Activated CD4-positive, alpha-beta T cell treated with anti-CD3 and anti-CD28 coated beads, Interleukin-2, amount 10 ng/mL, durations not matched to agents 24 days and 14 days (primary cell): Measurements from ENCODE around the gene SLAMF8. TPM values are rescaled to one million over a fixed set of nuclear protein-coding genes. Genes with fewer than 3 reads are reported as not detected.
A peak's percentile ranks its signal among the peaks of the same experiment; 100 is the strongest.

Experiments used
- DNase-seq: peaks from one replicate; pipeline ENCODE4 v3.0.0; 2022
- H3K27ac Mint-ChIP-seq: one replicate; pipeline ENCODE4 v1.8.0; 2022; ENCODE audit warnings: mild to moderate bottlenecking, mixed read lengths
- H3K27me3 Mint-ChIP-seq: one replicate; pipeline ENCODE4 v1.8.0; 2022; ENCODE audit warnings: mixed read lengths
- H3K36me3 Mint-ChIP-seq: one replicate; pipeline ENCODE4 v1.8.0; 2022; ENCODE audit warnings: low read depth, mild to moderate bottlenecking, mixed read lengths
- H3K4me1 Mint-ChIP-seq: one replicate; pipeline ENCODE4 v1.8.0; 2021; ENCODE audit warnings: mixed read lengths
- H3K4me3 Mint-ChIP-seq: one replicate; pipeline ENCODE4 v1.8.0; 2022; ENCODE audit warnings: mild to moderate bottlenecking, moderate library complexity, mixed read lengths
- H3K9me3 Mint-ChIP-seq: one replicate; pipeline ENCODE4 v1.8.0; 2021; ENCODE audit warnings: mixed read lengths
- intact Hi-C: fragments of 100-400 bp; cut with micrococcal nuclease; formaldehyde crosslinking; loops from one replicate; pipeline ENCODE4 v1.15.1; 2023
- total RNA-seq: library from RNA; stranded (reverse); gene quantifications from 2 replicates; pipeline ENCODE4 v1.2.3, GENCODE V29; 2022

The SLAMF8 gene
- total RNA-seq, result 1.1 and 1.2 TPM in 2 replicates

GRCh38 chr1:159826441-159827101 is at the start of gene SLAMF8:
TSS of gene SLAMF8 (plus strand) at chr1:159826873. CDS start at chr1:159826899, 26 bp downstream.
- intact Hi-C loops, result no loop called here
- H3K9me3 Mint-ChIP-seq, result peaks cover 3% of the 10 kb centered on the region
- H3K27ac Mint-ChIP-seq, result peak within 1 kb of the TSS; percentile 78
- DNase-seq, result peak; percentile 88
- H3K4me3 Mint-ChIP-seq, result peak within 1 kb of the TSS; percentile 64
- H3K36me3 Mint-ChIP-seq, result no peaks in the 10 kb centered on the region
- peaks cover 51% of the 10 kb centered on the region for H3K4me1 Mint-ChIP-seq
- H3K27me3 Mint-ChIP-seq, result peaks cover 32% of the 10 kb centered on the region

DNA sequence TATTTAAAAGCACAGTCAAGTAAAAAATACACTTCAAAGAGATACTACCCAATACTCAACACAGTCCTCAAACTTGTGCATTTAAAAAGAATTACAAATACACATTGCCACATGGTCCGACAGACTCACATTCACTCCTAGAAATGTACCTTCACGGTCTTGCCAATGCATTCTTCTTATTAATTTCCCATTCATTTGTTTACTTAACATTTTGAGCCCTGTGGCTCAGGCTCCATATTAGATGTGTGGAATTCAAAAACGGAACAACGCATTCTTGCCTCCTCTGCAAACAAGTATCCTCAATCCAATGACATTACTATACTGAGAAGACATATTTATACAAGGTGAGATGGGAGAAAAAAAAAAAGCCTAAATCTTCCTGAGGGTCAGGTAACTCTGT is 48.4 kb upstream of the SLAMF8 start:
- intact Hi-C loops, result no loop called here
- no peak for DNase-seq
- no peaks in the 10 kb centered on the region for H3K9me3 Mint-ChIP-seq
- no peak overlapping the region for H3K27ac Mint-ChIP-seq
- H3K36me3 Mint-ChIP-seq, result no peaks in the 10 kb centered on the region
- peaks cover 7% of the 10 kb centered on the region for H3K4me1 Mint-ChIP-seq
- H3K27me3 Mint-ChIP-seq, result peaks cover 24% of the 10 kb centered on the region
- no peak overlapping the region for H3K4me3 Mint-ChIP-seq

- no peak for DNase-seq
- Mint-ChIP-seq H3K4me3 (peak overlapping the region; percentile 39), H3K27ac (peak overlapping the region; percentile 17), H3K4me1 (peaks cover 7% of the 10 kb centered on the region), H3K27me3 (peaks cover 24% of the 10 kb centered on the region), H3K9me3 (no peaks in the 10 kb centered on the region), H3K36me3 (no peaks in the 10 kb centered on the region)
- intact Hi-C loops, result no loop called here
Measured at GRCh38 chr1:159779403-159779851, 47.2 kb upstream of the SLAMF8 start.

GRCh38 chr1:159780583-159781582 is 45.8 kb upstream of the SLAMF8 start, which contains the start of gene DUSP23:
TSS of gene DUSP23 (plus strand) at chr1:159780962. CDS start at chr1:159781101, 139 bp downstream.
- Mint-ChIP-seq H3K27ac (peak within 1 kb of the TSS; percentile 30), H3K36me3 (no peaks in the 10 kb centered on the region), H3K4me1 (peaks cover 7% of the 10 kb centered on the region), H3K27me3 (peaks cover 19% of the 10 kb centered on the region), H3K9me3 (no peaks in the 10 kb centered on the region), H3K4me3 (peak within 1 kb of the TSS; percentile 80)
- intact Hi-C loops, result loop anchor here (1.0 to 5.0 kb wide), 5 partner anchors 110 to 321 kb away; partner anchors contain the start of gene PIGM
- DNase-seq, result peak; percentile 99

- intact Hi-C loops, result loop anchor here (5.0 kb wide), 2 partner anchors 225 to 320 kb away; no protein-coding TSS in a partner anchor
- Mint-ChIP-seq H3K36me3 (no peaks in the 10 kb centered on the region), H3K9me3 (no peaks in the 10 kb centered on the region), H3K4me3 (peak overlapping the region; percentile 80), H3K27ac (no peak overlapping the region), H3K27me3 (peaks cover 21% of the 10 kb centered on the region), H3K4me1 (peaks cover 7% of the 10 kb centered on the region)
- no peak for DNase-seq
Measured at GRCh38 chr1:159781992-159782391, 44.7 kb upstream of the SLAMF8 start.

GRCh38 chr1:159783724-159784123 is 42.9 kb upstream of the SLAMF8 start:
- no peak overlapping the region for H3K4me3 Mint-ChIP-seq
- peaks cover 12% of the 10 kb centered on the region for H3K27me3 Mint-ChIP-seq
- H3K4me1 Mint-ChIP-seq, result peaks cover 7% of the 10 kb centered on the region
- H3K9me3 Mint-ChIP-seq, result no peaks in the 10 kb centered on the region
- DNase-seq, result no peak
- intact Hi-C loops, result loop anchor here (5.0 kb wide), 2 partner anchors 224 to 319 kb away; no protein-coding TSS in a partner anchor
- no peak overlapping the region for H3K27ac Mint-ChIP-seq
- no peaks in the 10 kb centered on the region for H3K36me3 Mint-ChIP-seq

DNA sequence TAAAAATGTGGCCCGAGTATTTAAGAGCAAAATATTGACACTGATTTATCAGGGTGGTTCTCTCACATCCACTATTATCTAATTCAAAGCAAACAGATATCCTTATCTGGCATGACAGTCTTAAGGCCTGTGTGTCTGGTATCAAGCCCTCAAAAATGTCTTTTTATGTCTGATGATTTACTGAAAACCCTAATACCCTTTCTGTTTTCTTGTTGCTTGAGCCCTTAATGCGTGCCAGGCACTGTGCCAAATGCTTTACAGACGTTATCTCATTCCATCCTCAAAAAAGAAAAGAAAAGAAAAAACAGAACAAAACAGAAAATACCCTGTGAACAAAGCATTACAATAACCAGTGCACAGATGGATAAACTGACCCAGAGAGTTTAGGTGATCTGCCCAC is 40.2 kb upstream of the SLAMF8 start:
- Mint-ChIP-seq H3K4me3 (no peak overlapping the region), H3K27me3 (peaks cover 12% of the 10 kb centered on the region), H3K9me3 (no peaks in the 10 kb centered on the region), H3K4me1 (peaks cover under 1% of the 10 kb centered on the region), H3K36me3 (no peaks in the 10 kb centered on the region), H3K27ac (no peak overlapping the region)
- intact Hi-C loops, result no loop called here
- no peak for DNase-seq

DNA sequence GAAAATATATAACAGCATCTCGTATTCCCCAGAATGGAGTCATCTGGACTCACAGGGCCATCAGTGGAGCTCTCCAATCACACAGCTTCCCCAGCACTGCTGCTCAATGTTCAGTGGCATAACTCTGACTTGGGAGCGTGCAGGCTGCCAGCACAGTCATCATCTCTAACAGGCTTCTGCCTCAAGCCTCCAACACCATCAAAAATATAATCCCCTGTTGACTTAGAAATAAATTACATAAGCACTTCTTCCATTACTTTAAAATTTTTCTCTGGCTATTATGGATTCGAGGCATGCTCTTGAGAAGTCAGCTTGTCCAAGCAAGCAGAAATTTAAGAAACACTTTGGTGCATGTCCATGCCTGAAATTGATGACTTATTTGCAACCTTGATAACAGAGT is 39.7 kb upstream of the SLAMF8 start:
- no peak for DNase-seq
- no peaks in the 10 kb centered on the region for H3K36me3 Mint-ChIP-seq
- no peaks in the 10 kb centered on the region for H3K4me1 Mint-ChIP-seq
- H3K4me3 Mint-ChIP-seq, result no peak overlapping the region
- H3K27ac Mint-ChIP-seq, result no peak overlapping the region
- intact Hi-C loops, result no loop called here
- H3K9me3 Mint-ChIP-seq, result no peaks in the 10 kb centered on the region
- peaks cover 12% of the 10 kb centered on the region for H3K27me3 Mint-ChIP-seq

GRCh38 chr1:159790237-159790917 is 36.3 kb upstream of the SLAMF8 start:
- intact Hi-C loops, result no loop called here
- DNase-seq, result no peak
- no peaks in the 10 kb centered on the region for H3K4me1 Mint-ChIP-seq
- no peaks in the 10 kb centered on the region for H3K36me3 Mint-ChIP-seq
- H3K9me3 Mint-ChIP-seq, result no peaks in the 10 kb centered on the region
- peaks cover 18% of the 10 kb centered on the region for H3K27me3 Mint-ChIP-seq
- no peak overlapping the region for H3K4me3 Mint-ChIP-seq
- H3K27ac Mint-ChIP-seq, result no peak overlapping the region

DNA sequence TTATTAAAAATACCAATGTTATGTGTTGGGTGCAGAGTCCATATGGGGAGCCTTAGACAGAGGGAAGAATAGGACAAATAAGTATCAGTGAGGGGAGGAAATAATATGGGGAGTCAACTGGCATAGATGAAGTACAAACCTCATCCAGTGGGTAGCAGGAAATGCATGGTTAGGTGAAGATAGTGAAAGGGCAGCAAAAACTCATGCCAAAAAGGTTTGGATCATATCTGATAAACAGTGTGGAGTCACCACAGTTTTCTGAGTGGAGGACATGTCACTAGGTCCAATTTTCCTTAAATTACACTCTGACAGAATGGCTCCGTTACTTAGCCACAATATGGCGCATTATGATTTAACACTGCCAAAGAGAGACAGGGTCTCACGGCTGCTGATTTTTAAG is 35.6 kb upstream of the SLAMF8 start:
- Mint-ChIP-seq H3K36me3 (no peaks in the 10 kb centered on the region), H3K4me3 (no peak overlapping the region), H3K27ac (no peak overlapping the region), H3K27me3 (peaks cover 18% of the 10 kb centered on the region), H3K9me3 (no peaks in the 10 kb centered on the region), H3K4me1 (no peaks in the 10 kb centered on the region)
- intact Hi-C loops, result no loop called here
- DNase-seq, result no peak

- Mint-ChIP-seq H3K9me3 (no peaks in the 10 kb centered on the region), H3K27ac (no peak overlapping the region), H3K4me3 (no peak overlapping the region), H3K27me3 (peaks cover 21% of the 10 kb centered on the region), H3K4me1 (no peaks in the 10 kb centered on the region), H3K36me3 (no peaks in the 10 kb centered on the region)
- no peak for DNase-seq
- intact Hi-C loops, result no loop called here
Measured at GRCh38 chr1:159791461-159791860, 35.2 kb upstream of the SLAMF8 start.

DNA sequence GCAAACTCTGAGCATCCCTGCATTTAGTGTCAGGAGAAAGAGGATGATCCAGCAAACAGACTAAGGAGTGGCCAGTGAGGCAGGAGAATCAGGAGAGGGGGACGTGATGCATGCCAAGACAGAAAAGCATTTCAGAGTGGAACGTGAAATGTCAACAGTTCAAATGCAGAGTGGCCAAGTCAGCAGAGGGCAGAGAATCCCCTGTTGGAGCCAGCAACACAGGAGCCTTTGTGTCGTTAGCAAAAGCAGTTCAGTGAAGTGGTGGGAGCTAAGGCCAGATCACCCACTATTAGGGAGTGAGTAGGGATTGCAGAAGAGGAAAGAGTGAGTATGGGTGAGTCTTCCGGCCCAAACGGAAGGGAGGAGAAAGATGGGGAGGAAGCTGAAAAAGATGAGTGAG is 31.1 kb upstream of the SLAMF8 start:
- Mint-ChIP-seq H3K9me3 (no peaks in the 10 kb centered on the region), H3K4me3 (no peak overlapping the region), H3K27ac (no peak overlapping the region), H3K4me1 (peaks cover 12% of the 10 kb centered on the region), H3K36me3 (no peaks in the 10 kb centered on the region), H3K27me3 (peaks cover 37% of the 10 kb centered on the region)
- intact Hi-C loops, result no loop called here
- DNase-seq, result no peak

GRCh38 chr1:159798893-159799292 is 27.8 kb upstream of the SLAMF8 start:
- Mint-ChIP-seq H3K9me3 (no peaks in the 10 kb centered on the region), H3K27ac (no peak overlapping the region), H3K36me3 (no peaks in the 10 kb centered on the region), H3K4me3 (no peak overlapping the region), H3K4me1 (peaks cover 18% of the 10 kb centered on the region), H3K27me3 (peaks cover 53% of the 10 kb centered on the region)
- DNase-seq, result peak; percentile 83
- intact Hi-C loops, result loop anchor here (1.0 to 2.0 kb wide), 2 partner anchors 92 to 208 kb away; no protein-coding TSS in a partner anchor
